Karpas-422 (cell line): ENCODE measurements around the gene ILF2. TPM values are rescaled to one million over a fixed set of nuclear protein-coding genes. Genes with fewer than 3 reads are reported as not detected.

ENCODE experiments used
- DNase-seq: peaks from one replicate; pipeline ENCODE4 v3.0.0-alpha.2; 2015
- H2AFZ ChIP-seq: fragments of 200-600 bp; sonication (generic); 2 replicates; pipeline ENCODE4 v1.6.1; 2014; ENCODE audit warnings: antibody characterized with exemption, low read length, mixed read lengths
- H3K27ac ChIP-seq: fragments of 200-600 bp; sonication (generic); 2 replicates; pipeline ENCODE4 v1.5.1; 2014; ENCODE audit warnings: mild to moderate bottlenecking, low read length, moderate library complexity
- H3K27me3 ChIP-seq: fragments of 200-600 bp; sonication (generic); 2 replicates; pipeline ENCODE4 v1.6.1; 2014; ENCODE audit warnings: low read length, mixed read lengths
- H3K36me3 ChIP-seq: fragments of 200-600 bp; sonication (generic); 2 replicates; pipeline ENCODE4 v1.6.1; 2014; ENCODE audit warnings: low read length, mixed read lengths; ENCODE audit not compliant: insufficient read depth
- H3K4me1 ChIP-seq: fragments of 200-600 bp; sonication (generic); 2 replicates; pipeline ENCODE4 v1.6.1; 2014; ENCODE audit warnings: mild to moderate bottlenecking, low read length, mixed read lengths
- H3K4me2 ChIP-seq: fragments of 200-600 bp; sonication (generic); 2 replicates; pipeline ENCODE4 v1.6.1; 2014; ENCODE audit warnings: low read length, low read depth, mild to moderate bottlenecking; ENCODE audit not compliant: poor library complexity, severe bottlenecking
- H3K4me3 ChIP-seq: fragments of 200-600 bp; sonication (generic); 2 replicates; pipeline ENCODE4 v1.5.1; 2014; ENCODE audit warnings: mild to moderate bottlenecking, antibody characterized with exemption, low read length, mixed read lengths
- H3K79me2 ChIP-seq: fragments of 200-600 bp; sonication (generic); 2 replicates; pipeline ENCODE4 v1.6.1; 2014; ENCODE audit warnings: mild to moderate bottlenecking, low read length, mixed read lengths
- H3K9ac ChIP-seq: fragments of 200-600 bp; sonication (generic); 2 replicates; pipeline ENCODE4 v1.6.0; 2014; ENCODE audit warnings: low read length
- H3K9me2 ChIP-seq: fragments of 200-600 bp; sonication (generic), shearing (Covaris generic); replicated peaks from 2 replicates; pipeline ENCODE4 v1.6.0; 2014; ENCODE audit warnings: mild to moderate bottlenecking, low read length, moderate library complexity; ENCODE audit not compliant: insufficient read depth
- H3K9me3 ChIP-seq: fragments of 300-700, 200-600 bp; sonication (generic); 2 replicates; pipeline ENCODE4 v1.6.1; 2014; ENCODE audit warnings: low read length, mixed read lengths
- H4K20me1 ChIP-seq: fragments of 200-600 bp; sonication (generic); 2 replicates; pipeline ENCODE4 v1.6.1; 2014; ENCODE audit warnings: mild to moderate bottlenecking, antibody characterized with exemption, low read length, low read depth; ENCODE audit not compliant: insufficient read depth
- total RNA-seq: library from RNA; depleted of rRNA; stranded (reverse); fragments of >200 nt; shearing (Covaris generic); gene quantifications from 2 replicates; pipeline ENCODE4 v1.2.3, GENCODE V29; 2014; ENCODE audit warnings: low replicate concordance

ILF2 gene
- total RNA-seq, 1 experiment from 2014 or later = 178 TPM

- peak overlapping the region; percentile 92 for H3K4me2 ChIP-seq
- no peaks in the 10 kb centered on the region for H3K9me3 ChIP-seq
- no peaks in the 10 kb centered on the region for H3K79me2 ChIP-seq
- H3K27ac ChIP-seq = no peak overlapping the region
- H3K36me3 ChIP-seq = no peaks in the 10 kb centered on the region
- H3K27me3 ChIP-seq = no peaks in the 10 kb centered on the region
- no peaks in the 10 kb centered on the region for H3K9me2 ChIP-seq
- H3K4me1 ChIP-seq = peaks cover 30% of the 10 kb centered on the region
- peak overlapping the region; percentile 73 for H3K4me3 ChIP-seq
- H4K20me1 ChIP-seq = no peaks in the 10 kb centered on the region
- peak overlapping the region; percentile 75 for H3K9ac ChIP-seq
- DNase-seq = no peak
- H2AFZ ChIP-seq = peak overlapping the region; percentile 83; the same call in 1 of the 2 replicates
Measured at GRCh38 chr1:153626477-153626903, 44.3 kb downstream of the ILF2 start.

- no peak for DNase-seq
- H3K4me3 ChIP-seq = no peak overlapping the region
Measured at GRCh38 chr1:153624965-153625611, 45.7 kb downstream of the ILF2 start.

GRCh38 chr1:153623101-153623500 lies 47.7 kb downstream of the ILF2 start:
- no peaks in the 10 kb centered on the region for H3K27me3 ChIP-seq
- no peaks in the 10 kb centered on the region for H3K9me2 ChIP-seq
- H3K79me2 ChIP-seq = no peaks in the 10 kb centered on the region
- H3K4me1 ChIP-seq = peaks cover 23% of the 10 kb centered on the region
- H3K4me3 ChIP-seq = no peak overlapping the region
- no peaks in the 10 kb centered on the region for H4K20me1 ChIP-seq
- no peak overlapping the region for H2AFZ ChIP-seq
- no peak for DNase-seq
- H3K9ac ChIP-seq = no peak overlapping the region
- H3K27ac ChIP-seq = no peak overlapping the region
- H3K36me3 ChIP-seq = no peaks in the 10 kb centered on the region
- H3K9me3 ChIP-seq = no peaks in the 10 kb centered on the region
- H3K4me2 ChIP-seq = no peak overlapping the region

More at GRCh38 chr1:153624965-153625611, 45.7 kb downstream of the ILF2 start:
- no peaks in the 10 kb centered on the region for H4K20me1 ChIP-seq
- H3K27ac ChIP-seq = no peak overlapping the region
- no peaks in the 10 kb centered on the region for H3K79me2 ChIP-seq
- no peaks in the 10 kb centered on the region for H3K9me3 ChIP-seq
- H3K4me2 ChIP-seq = no peak overlapping the region
- no peak overlapping the region for H3K9ac ChIP-seq
- H2AFZ ChIP-seq = no peak overlapping the region
- no peaks in the 10 kb centered on the region for H3K27me3 ChIP-seq
- peaks cover 30% of the 10 kb centered on the region for H3K4me1 ChIP-seq
- no peaks in the 10 kb centered on the region for H3K9me2 ChIP-seq
- no peaks in the 10 kb centered on the region for H3K36me3 ChIP-seq

- Histone ChIP-seq H3K9ac (no peak overlapping the region), H4K20me1 (no peaks in the 10 kb centered on the region), H3K79me2 (no peaks in the 10 kb centered on the region), H3K4me1 (peaks cover 5% of the 10 kb centered on the region), H3K9me2 (no peaks in the 10 kb centered on the region), H3K36me3 (no peaks in the 10 kb centered on the region), H3K9me3 (no peaks in the 10 kb centered on the region), H2AFZ (no peak overlapping the region), H3K4me3 (no peak overlapping the region), H3K27me3 (no peaks in the 10 kb centered on the region), H3K4me2 (no peak overlapping the region), H3K27ac (no peak overlapping the region)
- DNase-seq = no peak
Measured at GRCh38 chr1:153619171-153619570, 51.6 kb downstream of the ILF2 start.

- Histone ChIP-seq H3K27me3 (no peaks in the 10 kb centered on the region), H3K9me2 (no peaks in the 10 kb centered on the region), H3K4me1 (no peaks in the 10 kb centered on the region), H2AFZ (no peak overlapping the region), H3K9me3 (no peaks in the 10 kb centered on the region), H3K4me3 (no peak overlapping the region), H3K27ac (no peak overlapping the region), H3K79me2 (no peaks in the 10 kb centered on the region), H3K9ac (no peak overlapping the region), H3K36me3 (no peaks in the 10 kb centered on the region), H3K4me2 (no peak overlapping the region), H4K20me1 (no peaks in the 10 kb centered on the region)
- peak; percentile 84 for DNase-seq
Measured at GRCh38 chr1:153617663-153618062, 53.1 kb downstream of the ILF2 start.

GRCh38 chr1:153616917-153617311 lies 53.9 kb downstream of the ILF2 start:
- Histone ChIP-seq H3K4me2 (no peak overlapping the region), H3K27me3 (no peaks in the 10 kb centered on the region), H2AFZ (no peak overlapping the region), H4K20me1 (no peaks in the 10 kb centered on the region), H3K4me3 (no peak overlapping the region), H3K9me3 (no peaks in the 10 kb centered on the region), H3K9ac (no peak overlapping the region), H3K79me2 (no peaks in the 10 kb centered on the region), H3K4me1 (no peaks in the 10 kb centered on the region), H3K27ac (no peak overlapping the region), H3K36me3 (no peaks in the 10 kb centered on the region), H3K9me2 (no peaks in the 10 kb centered on the region)
- no peak for DNase-seq

GRCh38 chr1:153616144-153616916 lies 54.5 kb downstream of the ILF2 start, which contains the start of gene S100A14:
Gene S100A14 (minus strand): TSS chr1:153616325. CDS start chr1:153615858, 467 bp downstream.
- Histone ChIP-seq H3K4me2 (no peak within 1 kb of the TSS), H3K79me2 (no peaks in the 10 kb centered on the region), H2AFZ (no peak within 1 kb of the TSS), H3K9ac (no peak within 1 kb of the TSS), H3K9me2 (no peaks in the 10 kb centered on the region), H3K36me3 (no peaks in the 10 kb centered on the region), H3K27me3 (no peaks in the 10 kb centered on the region), H3K9me3 (no peaks in the 10 kb centered on the region), H3K27ac (no peak within 1 kb of the TSS), H3K4me3 (no peak within 1 kb of the TSS), H3K4me1 (no peaks in the 10 kb centered on the region), H4K20me1 (no peaks in the 10 kb centered on the region)
- DNase-seq = no peak

- Histone ChIP-seq H3K79me2 (no peaks in the 10 kb centered on the region), H3K27me3 (no peaks in the 10 kb centered on the region), H3K36me3 (no peaks in the 10 kb centered on the region), H3K9ac (no peak overlapping the region), H3K9me2 (no peaks in the 10 kb centered on the region), H2AFZ (no peak overlapping the region), H3K27ac (no peak overlapping the region), H3K9me3 (no peaks in the 10 kb centered on the region), H3K4me1 (no peaks in the 10 kb centered on the region), H4K20me1 (no peaks in the 10 kb centered on the region), H3K4me2 (no peak overlapping the region), H3K4me3 (no peak overlapping the region)
- DNase-seq = no peak
Measured at GRCh38 chr1:153615406-153615805, 55.4 kb downstream of the ILF2 start.
